CD4-positive, alpha-beta T cell (primary cell): ENCODE results near the gene EDEM3. TPM values are rescaled to one million over a fixed set of nuclear protein-coding genes. Genes with fewer than 3 reads are reported as not detected.

ENCODE experiments used
- ATAC-seq: fragments of 200-7000 bp; cut with Tn5 transposase; one replicate; pipeline ENCODE4 v1.10.0; 2022; ENCODE audit warnings: mild to moderate bottlenecking; ENCODE audit not compliant: poor library complexity
- CTCF ChIA-PET: fragments of 350-600 bp; sonication (Branson Sonifier 250); formaldehyde crosslinking; loops from one replicate; lab custom pipeline; 2021; ENCODE audit warnings: antibody characterized with exemption, inconsistent platforms; lab: Charles Lee
- POLR2A ChIA-PET: fragments of 350-600 bp; sonication (Branson Sonifier 250); formaldehyde crosslinking; loops from one replicate; lab custom pipeline; 2021; ENCODE audit warnings: antibody characterized with exemption, inconsistent platforms; lab: Charles Lee
- DNase-seq, 14 experiments: peaks; one replicate each; pipeline ENCODE4 v3.0.0-alpha.2; 2013 to 2020; ENCODE audit warnings: mixed read lengths in 2 of 14
- H3K27ac ChIP-seq, 2 donors: one replicate each; pipeline versions ENCODE4 v1.5.1 to v1.7.0; 2013; ENCODE audit warnings: low read length in 2 of 2, low read depth in 1 of 2, mild to moderate bottlenecking in 1 of 2
- H3K27me3 ChIP-seq, 2 experiments: 1 replicate in 1 of 2; 2 replicates in 1 of 2; pipeline versions ENCODE4 v1.6.1 to v1.7.0; 2013; ENCODE audit warnings: low read length in 2 of 2, control low read depth in 1 of 2, mild to moderate bottlenecking in 1 of 2, moderate library complexity in 1 of 2; ENCODE audit not compliant: insufficient read depth in 2 of 2, control insufficient read depth in 1 of 2
- H3K36me3 ChIP-seq: one replicate; pipeline ENCODE4 v1.6.1; 2013; ENCODE audit warnings: low read length, control low read depth; ENCODE audit not compliant: insufficient read depth
- H3K4me1 ChIP-seq: one replicate; pipeline ENCODE4 v1.6.1; 2013; ENCODE audit warnings: low read length, control low read depth; ENCODE audit not compliant: insufficient read depth
- H3K4me3 ChIP-seq: one replicate; pipeline ENCODE4 v1.5.1; 2013; ENCODE audit warnings: mild to moderate bottlenecking, low read length, moderate library complexity
- H3K9me3 ChIP-seq, 2 experiments: 1 replicate in 1 of 2; 2 replicates in 1 of 2; pipeline versions ENCODE4 v1.6.1 to v1.7.0; 2013; ENCODE audit warnings: low read length in 2 of 2, mild to moderate bottlenecking in 2 of 2, control low read depth in 1 of 2, moderate library complexity in 1 of 2; ENCODE audit not compliant: control insufficient read depth in 1 of 2, insufficient read depth in 1 of 2
- H3K27ac Mint-ChIP-seq: one replicate; pipeline ENCODE4 v1.8.0; 2020; ENCODE audit warnings: mixed read lengths
- H3K27me3 Mint-ChIP-seq: one replicate; pipeline ENCODE4 v1.8.0; 2021; ENCODE audit warnings: mixed read lengths
- H3K36me3 Mint-ChIP-seq: one replicate; pipeline ENCODE4 v1.8.0; 2021; ENCODE audit warnings: low read depth, mixed read lengths
- H3K4me1 Mint-ChIP-seq: one replicate; pipeline ENCODE4 v1.8.0; 2021; ENCODE audit warnings: low read depth, mixed read lengths
- H3K4me3 Mint-ChIP-seq: one replicate; pipeline ENCODE4 v1.8.0; 2020; ENCODE audit warnings: mild to moderate bottlenecking, mixed read lengths
- H3K9me3 Mint-ChIP-seq: one replicate; pipeline ENCODE4 v1.8.0; 2020; ENCODE audit warnings: mixed read lengths
- CTCF ChIP-seq: fragments of 200-600 bp; IDR thresholded peaks from one replicate; pipeline ENCODE4 v1.8.0; 2022; ENCODE audit warnings: antibody characterized with exemption, mild to moderate bottlenecking
- intact Hi-C, 2 experiments: fragments of 100-400 bp; cut with DNase I in 1 of 2; cut with micrococcal nuclease in 1 of 2; formaldehyde crosslinking; loops; one replicate each; pipeline versions ENCODE4 v1.15.1 to v1.9.0; 2023 to 2025; cut with DNase I, micrococcal nuclease
- total RNA-seq, 174 experiments: library from RNA in 2 of 174; stranded (reverse) in 2 of 174; gene quantifications; one replicate each; pipeline ENCODE4 v1.2.3 and lab custom pipeline; 2021 to 2026

The EDEM3 gene
- total RNA-seq, 2 experiments from 2014 or later: 19.9 to 20.0 TPM

- Histone ChIP-seq H3K4me3 (no peak overlapping the region), H3K27me3 (peaks cover 11 to 13% of the 10 kb centered on the region in 2 experiments), H3K27ac (no peak overlapping the region), H3K9me3 (peaks cover 0 to 4% of the 10 kb centered on the region in 2 experiments), H3K36me3 (no peaks in the 10 kb centered on the region), H3K4me1 (no peaks in the 10 kb centered on the region)
- ATAC-seq (no peak), DNase-seq (no peak)
- H3K9me3 Mint-ChIP-seq: no peaks in the 10 kb centered on the region
- H3K4me3 Mint-ChIP-seq: no peak overlapping the region
- no peaks in the 10 kb centered on the region for H3K4me1 Mint-ChIP-seq
- peaks cover 47% of the 10 kb centered on the region for H3K27me3 Mint-ChIP-seq
- no peaks in the 10 kb centered on the region for H3K36me3 Mint-ChIP-seq
- CTCF ChIA-PET: no interaction called here
- intact Hi-C loops: loop anchor here in 1 of 2 experiments (10.0 kb wide), 1 partner anchor 595 kb away; no protein-coding TSS in a partner anchor
- H3K27ac Mint-ChIP-seq: no peak overlapping the region
- no peak for TF ChIP-seq CTCF
- POLR2A ChIA-PET: no interaction called here
Measured at GRCh38 chr1:184669391-184669790, 85.3 kb downstream of the EDEM3 start.

- Mint-ChIP-seq H3K27me3 (peaks cover 17% of the 10 kb centered on the region), H3K27ac (no peak overlapping the region), H3K36me3 (no peaks in the 10 kb centered on the region), H3K9me3 (no peaks in the 10 kb centered on the region), H3K4me1 (no peaks in the 10 kb centered on the region), H3K4me3 (no peak overlapping the region)
- TF ChIP-seq CTCF: no peak
- Histone ChIP-seq H3K4me3 (no peak overlapping the region), H3K27me3 (peaks cover 7 to 9% of the 10 kb centered on the region in 2 experiments), H3K9me3 (peaks cover 0 to 7% of the 10 kb centered on the region in 2 experiments), H3K4me1 (peaks cover 8% of the 10 kb centered on the region), H3K36me3 (no peaks in the 10 kb centered on the region), H3K27ac (no peak overlapping the region)
- ATAC-seq (no peak), DNase-seq (no peak)
- ChIA-PET CTCF (no interaction called here), POLR2A (no interaction called here)
- intact Hi-C loops: loop anchor here in 1 of 2 experiments (10.0 kb wide), 1 partner anchor 591 kb away; no protein-coding TSS in a partner anchor
Measured at GRCh38 chr1:184665360-184665759, 89.3 kb downstream of the EDEM3 start.

- TF ChIP-seq CTCF: no peak
- ChIA-PET POLR2A (no interaction called here), CTCF (interaction anchor here (0.6 to 1.1 kb wide), 2 partner anchors 91 to 212 kb away, joined by 3 read pairs; no protein-coding TSS in a partner anchor)
- Mint-ChIP-seq H3K36me3 (no peaks in the 10 kb centered on the region), H3K27me3 (peaks cover 17% of the 10 kb centered on the region), H3K27ac (no peak overlapping the region), H3K4me1 (no peaks in the 10 kb centered on the region), H3K9me3 (no peaks in the 10 kb centered on the region), H3K4me3 (no peak overlapping the region)
- H3K9me3 ChIP-seq: peaks cover 0 to 7% of the 10 kb centered on the region in 2 experiments
- H3K27ac ChIP-seq: no peak overlapping the region
- H3K27me3 ChIP-seq: peaks cover 7 to 9% of the 10 kb centered on the region in 2 experiments
- H3K4me3 ChIP-seq: no peak overlapping the region
- H3K4me1 ChIP-seq: peaks cover 8% of the 10 kb centered on the region
- H3K36me3 ChIP-seq: no peaks in the 10 kb centered on the region
- DNase-seq (no peak), ATAC-seq (no peak)
- intact Hi-C loops: loop anchor here in 1 of 2 experiments (10.0 kb wide), 1 partner anchor 590 kb away; no protein-coding TSS in a partner anchor
Measured at GRCh38 chr1:184664661-184665060, 90.0 kb downstream of the EDEM3 start.
